GM12801 (cell line): ENCODE measurements around the gene SGTB.

Experiments
- TF ChIP-seq, protein P1 (sequence below): IDR thresholded peaks from one replicate; pipeline ENCODE4 v1.5.1; 2011; ENCODE audit warnings: control low read depth; ENCODE audit not compliant: insufficient read length; ENCODE audit errors: extremely low read depth

The SGTB gene, protein sequence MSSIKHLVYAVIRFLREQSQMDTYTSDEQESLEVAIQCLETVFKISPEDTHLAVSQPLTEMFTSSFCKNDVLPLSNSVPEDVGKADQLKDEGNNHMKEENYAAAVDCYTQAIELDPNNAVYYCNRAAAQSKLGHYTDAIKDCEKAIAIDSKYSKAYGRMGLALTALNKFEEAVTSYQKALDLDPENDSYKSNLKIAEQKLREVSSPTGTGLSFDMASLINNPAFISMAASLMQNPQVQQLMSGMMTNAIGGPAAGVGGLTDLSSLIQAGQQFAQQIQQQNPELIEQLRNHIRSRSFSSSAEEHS

DNA sequence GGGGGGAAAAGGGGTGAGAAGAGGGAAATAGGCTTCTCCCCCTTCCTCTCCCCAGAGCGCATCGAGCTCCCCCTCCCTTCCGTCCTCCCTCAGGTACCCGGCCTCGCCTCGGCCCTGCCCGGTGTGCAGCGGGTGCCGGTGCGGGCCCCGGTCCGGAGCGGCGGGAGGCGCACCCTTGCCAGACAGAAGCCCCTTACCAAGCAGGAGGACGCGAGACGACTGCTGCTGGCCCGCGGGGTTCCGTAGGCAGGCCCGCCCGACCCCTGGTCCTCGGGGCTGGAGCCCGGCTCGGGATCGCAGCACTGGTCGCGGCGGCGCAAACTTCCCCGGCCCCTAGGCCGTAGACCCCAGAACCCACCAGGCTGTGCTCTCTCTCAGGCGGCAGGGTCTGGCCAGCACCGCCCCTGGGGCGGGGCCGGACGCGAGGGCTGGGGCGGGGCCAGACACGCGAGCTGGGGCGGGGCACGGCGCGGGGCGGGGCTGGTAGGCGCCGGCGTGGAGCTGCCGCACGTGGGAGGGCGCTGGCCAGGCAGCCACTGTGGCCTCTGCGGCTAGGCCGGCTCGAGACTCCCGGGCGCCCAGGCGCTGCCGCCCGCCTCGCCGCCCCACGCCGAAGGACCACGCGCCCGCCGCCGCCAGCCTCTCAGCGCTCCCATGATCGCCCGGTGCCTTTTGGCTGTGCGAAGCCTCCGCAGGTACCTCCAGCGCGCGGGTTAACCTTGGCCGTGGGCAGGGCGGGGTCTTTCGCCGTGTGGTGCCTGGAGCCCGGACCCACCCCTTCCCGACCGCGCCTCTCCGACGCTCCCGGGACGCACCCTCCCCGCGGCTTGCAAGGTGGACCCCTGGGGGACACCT lies at the start of gene SGTB, which contains the start of gene NLN:
Gene SGTB, minus strand, starts transcription at position 390 of the 855 bp plus-strand sequence. CDS start 1,302 bp downstream, outside the sequence.
Gene NLN, plus strand, starts transcription at position 486 of the 855 bp plus-strand sequence. Its CDS starts 169 bp downstream, at position 655.
- TF ChIP-seq, protein P1, sequence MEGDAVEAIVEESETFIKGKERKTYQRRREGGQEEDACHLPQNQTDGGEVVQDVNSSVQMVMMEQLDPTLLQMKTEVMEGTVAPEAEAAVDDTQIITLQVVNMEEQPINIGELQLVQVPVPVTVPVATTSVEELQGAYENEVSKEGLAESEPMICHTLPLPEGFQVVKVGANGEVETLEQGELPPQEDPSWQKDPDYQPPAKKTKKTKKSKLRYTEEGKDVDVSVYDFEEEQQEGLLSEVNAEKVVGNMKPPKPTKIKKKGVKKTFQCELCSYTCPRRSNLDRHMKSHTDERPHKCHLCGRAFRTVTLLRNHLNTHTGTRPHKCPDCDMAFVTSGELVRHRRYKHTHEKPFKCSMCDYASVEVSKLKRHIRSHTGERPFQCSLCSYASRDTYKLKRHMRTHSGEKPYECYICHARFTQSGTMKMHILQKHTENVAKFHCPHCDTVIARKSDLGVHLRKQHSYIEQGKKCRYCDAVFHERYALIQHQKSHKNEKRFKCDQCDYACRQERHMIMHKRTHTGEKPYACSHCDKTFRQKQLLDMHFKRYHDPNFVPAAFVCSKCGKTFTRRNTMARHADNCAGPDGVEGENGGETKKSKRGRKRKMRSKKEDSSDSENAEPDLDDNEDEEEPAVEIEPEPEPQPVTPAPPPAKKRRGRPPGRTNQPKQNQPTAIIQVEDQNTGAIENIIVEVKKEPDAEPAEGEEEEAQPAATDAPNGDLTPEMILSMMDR: no peak

DNA sequence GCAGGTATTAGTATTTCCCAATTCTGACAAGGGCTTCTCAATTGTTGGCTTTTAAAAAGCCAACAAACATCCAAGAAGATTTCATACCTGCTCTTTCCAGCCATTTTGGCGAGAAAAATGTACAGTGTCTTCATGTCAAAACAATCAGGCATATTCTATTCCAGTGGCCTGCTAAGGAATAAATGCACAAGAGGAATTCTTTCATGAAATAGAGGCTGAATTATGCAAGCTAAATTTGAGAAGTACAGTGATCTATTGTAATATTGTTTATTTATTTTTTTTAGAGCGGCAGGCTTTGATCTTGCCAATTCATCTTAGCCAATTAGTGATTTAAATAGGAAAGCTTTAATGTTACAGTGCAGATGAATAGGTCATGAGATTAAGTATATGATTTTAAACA lies 49.4 kb upstream of the SGTB start:
- TF ChIP-seq, protein P1: no peak

DNA sequence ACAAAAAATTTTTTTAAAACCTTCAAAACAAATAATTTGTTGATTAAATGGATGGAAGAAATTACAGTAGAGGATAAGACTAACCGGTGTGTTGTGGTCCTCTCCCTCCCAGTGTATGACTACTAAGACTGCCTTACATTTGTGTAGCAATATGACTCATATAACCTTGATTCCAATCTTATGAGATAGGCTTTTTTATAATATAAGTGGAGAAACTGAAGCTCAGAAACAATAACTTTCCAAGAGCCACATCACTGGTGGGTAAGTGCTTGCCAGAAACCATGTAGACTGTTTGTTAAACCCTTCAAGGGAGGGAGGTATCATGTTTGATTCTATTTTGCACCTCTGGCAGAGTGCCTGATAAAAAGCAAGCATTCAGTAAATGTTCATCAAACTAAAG lies 47.6 kb upstream of the SGTB start:
- TF ChIP-seq, protein P1: no peak

DNA sequence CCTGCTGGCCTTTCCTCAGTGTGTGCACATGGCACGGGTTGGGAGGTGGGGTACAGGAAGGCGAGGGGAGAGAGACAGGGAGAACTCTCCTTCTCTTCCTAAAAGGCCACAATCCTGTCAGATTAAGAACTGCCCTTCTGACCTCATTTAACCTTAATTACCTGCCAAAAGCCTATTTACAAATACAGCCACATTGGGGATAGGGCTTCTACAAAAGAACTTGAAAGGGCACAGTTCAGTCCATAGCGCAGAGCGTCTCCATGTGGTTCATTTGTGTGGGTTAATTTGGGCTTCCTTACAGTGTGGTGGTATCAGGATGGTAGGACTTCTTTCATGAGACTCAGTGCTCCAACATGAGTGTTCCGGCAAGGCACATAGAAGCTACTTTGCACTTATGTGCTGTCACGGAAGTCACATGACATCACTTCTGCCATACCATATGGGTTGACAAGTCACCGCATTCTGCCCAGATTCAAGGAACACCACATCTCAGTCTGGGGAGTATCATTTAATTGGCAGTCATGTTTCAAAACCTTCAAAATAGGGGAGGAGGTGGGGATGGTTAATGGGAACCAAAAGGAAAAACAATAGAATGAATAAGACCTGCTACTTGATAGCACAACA lies 46.9 kb upstream of the SGTB start:
- TF ChIP-seq, protein P1: no peak

DNA sequence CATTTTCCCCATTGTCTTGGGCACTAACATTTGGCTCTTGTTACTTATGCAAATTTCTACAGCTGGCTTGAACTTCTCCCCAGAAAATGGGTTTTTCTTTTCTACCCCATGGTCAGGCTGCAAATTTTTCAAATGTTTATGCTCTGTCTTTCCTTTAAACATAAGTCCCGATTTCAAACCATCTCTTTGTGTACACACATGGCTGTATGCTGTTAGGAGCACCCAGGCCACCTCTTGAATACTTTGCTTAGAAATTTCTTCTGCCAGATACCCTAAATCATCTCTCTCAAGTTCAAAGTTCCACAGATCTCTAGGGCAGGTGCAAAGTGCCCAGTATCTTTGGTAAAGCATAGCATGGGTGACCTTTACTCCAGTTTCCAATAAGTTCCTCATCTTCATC lies 45.7 kb upstream of the SGTB start:
- TF ChIP-seq, protein P1: no peak

DNA sequence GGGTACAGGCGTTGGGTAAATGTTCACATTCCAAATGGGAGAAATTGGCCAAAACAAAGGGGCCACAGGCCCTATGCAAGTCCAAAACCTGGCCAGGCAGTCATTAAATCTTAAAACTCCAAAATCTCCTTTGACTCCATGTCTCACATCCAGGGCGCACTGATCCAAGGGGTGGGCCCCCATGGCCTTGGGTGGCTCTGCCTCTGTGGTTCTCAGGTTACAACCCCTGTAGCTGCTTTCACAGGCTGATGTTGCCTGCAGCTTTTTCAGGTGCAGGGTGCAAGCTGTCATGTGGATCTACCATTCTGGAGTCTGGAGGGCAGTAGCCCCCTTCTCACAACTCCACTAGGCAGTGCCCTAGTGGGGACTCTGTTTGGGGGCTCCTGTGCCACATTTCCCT lies 44.9 kb upstream of the SGTB start:
- TF ChIP-seq, protein P1: no peak

DNA sequence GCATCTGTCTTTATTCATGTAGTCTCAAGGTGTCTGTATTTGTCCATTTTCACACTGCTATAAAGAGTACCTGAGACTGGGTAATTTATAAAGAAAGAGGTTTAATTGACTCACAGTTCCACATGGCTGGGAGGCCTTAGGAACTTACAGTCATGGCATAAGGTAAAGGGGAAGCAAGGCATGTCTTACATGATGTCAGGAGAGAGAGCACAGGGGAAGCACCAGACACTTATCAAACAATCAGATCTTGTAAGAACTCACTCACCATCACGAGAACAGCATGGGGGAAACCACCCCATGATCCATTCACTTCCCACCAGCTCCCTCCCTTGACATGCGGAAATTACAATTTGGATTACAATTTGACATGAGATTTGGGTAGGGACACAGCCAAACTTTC lies 44.3 kb upstream of the SGTB start:
- TF ChIP-seq, protein P1: no peak
